Mononuclear cell (primary cell): ENCODE results near the gene NOTUM. TPM values are rescaled to one million over a fixed set of nuclear protein-coding genes. Genes with fewer than 3 reads are reported as not detected.

ENCODE experiments used
- H3K27me3 ChIP-seq: 2 replicates; pipeline ENCODE4 v1.6.0; 2011; ENCODE audit warnings: low read length, control low read depth; ENCODE audit not compliant: insufficient read depth
- H3K4me1 ChIP-seq: 2 replicates; pipeline ENCODE4 v1.5.1; 2011; ENCODE audit warnings: mild to moderate bottlenecking, low read length, control low read depth; ENCODE audit not compliant: insufficient read depth
- H3K4me3 ChIP-seq: 2 replicates; pipeline ENCODE4 v1.5.1; 2011; ENCODE audit warnings: mild to moderate bottlenecking, low read length, moderate library complexity
- H3K9me3 ChIP-seq: 2 replicates; pipeline ENCODE4 v1.5.1; 2011; ENCODE audit warnings: low read depth, mild to moderate bottlenecking, control low read depth, low read length
- total RNA-seq: library from RNA; depleted of rRNA; stranded (reverse); fragments of >200 nt; gene quantifications from one replicate; pipeline ENCODE4 v1.2.3, GENCODE V29; 2012

NOTUM gene
- total RNA-seq, 1 donor = not detected

- Histone ChIP-seq H3K4me1 (no peaks in the 10 kb centered on the region), H3K27me3 (peaks cover 7% of the 10 kb centered on the region), H3K9me3 (no peaks in the 10 kb centered on the region), H3K4me3 (no peak overlapping the region)
Observed at GRCh38 chr17:81902653-81903414, 58.2 kb downstream of the NOTUM start.

Other genes with a start within 250 kb of the NOTUM start
- gene SLC25A10, start 248.9 kb downstream of the NOTUM start, total RNA-seq = 1.5 TPM
- not detected for gene GCGR, start 157.0 kb downstream of the NOTUM start, total RNA-seq
- 32.3 TPM for gene MCRIP1, start 127.9 kb downstream of the NOTUM start, total RNA-seq
- gene PPP1R27, start 126.1 kb downstream of the NOTUM start, total RNA-seq = not detected
- gene P4HB, start 100.7 kb downstream of the NOTUM start, total RNA-seq = 239 TPM
- 189 TPM for gene ARHGDIA, start 89.8 kb downstream of the NOTUM start, total RNA-seq
- gene ALYREF, start 69.6 kb downstream of the NOTUM start, total RNA-seq = 77.9 TPM
- gene ANAPC11, start 69.5 kb downstream of the NOTUM start, total RNA-seq = 36.3 TPM
- gene NPB, start 58.9 kb downstream of the NOTUM start, total RNA-seq = 0.10 TPM
- gene PCYT2, start 49.8 kb downstream of the NOTUM start, total RNA-seq = 10.6 TPM
- 21.6 TPM for gene SIRT7, start 43.0 kb downstream of the NOTUM start, total RNA-seq
- gene MAFG, start 33.5 kb downstream of the NOTUM start, total RNA-seq = 14.9 TPM
- 0.52 TPM for gene PYCR1, start 23.9 kb downstream of the NOTUM start, total RNA-seq
- gene MYADML2, start 14.0 kb downstream of the NOTUM start, total RNA-seq = not detected
- gene ASPSCR1, start 16.4 kb upstream of the NOTUM start, total RNA-seq = 10.3 TPM
- gene CENPX, start 61.7 kb upstream of the NOTUM start, total RNA-seq = 18.6 TPM
- 5.5 TPM for gene LRRC45, start 62.1 kb upstream of the NOTUM start, total RNA-seq
- gene RAC3, start 70.5 kb upstream of the NOTUM start, total RNA-seq = 0.63 TPM
- gene DCXR, start 76.5 kb upstream of the NOTUM start, total RNA-seq = 25.2 TPM
- 13.7 TPM for gene RFNG, start 90.6 kb upstream of the NOTUM start, total RNA-seq
- gene GPS1, start 90.7 kb upstream of the NOTUM start, total RNA-seq = 47.4 TPM
- gene DUS1L, start 104.6 kb upstream of the NOTUM start, total RNA-seq = 73.6 TPM
- 21.8 TPM for gene FASN, start 137.0 kb upstream of the NOTUM start, total RNA-seq